Right lobe of liver (tissue), 6 donors: ENCODE results near the gene IP6K3. TPM values are rescaled to one million over a fixed set of nuclear protein-coding genes. Genes with fewer than 3 reads are reported as not detected.

Source experiments
- ATAC-seq, 4 donors: fragments of 200-7000 bp; cut with Tn5 transposase; one replicate each; pipeline ENCODE4 v1.9.1; 2020; ENCODE audit warnings: mild to moderate bottlenecking in 4 of 4, moderate library complexity in 4 of 4
- DNase-seq, 3 donors: peaks; one replicate each; pipeline ENCODE4 v3.0.0-alpha.2; 2020
- H3K27ac ChIP-seq, 3 donors: fragments of 200-600 bp; one replicate each; pipeline ENCODE4 v1.8.0; 2022
- H3K27me3 ChIP-seq, 2 donors: fragments of 200-600 bp; one replicate each; pipeline ENCODE4 v1.8.0; 2022
- H3K36me3 ChIP-seq, 4 donors: fragments of 200-600 bp; sonication (generic) in 1 of 4; one replicate each; pipeline versions ENCODE4 v1.5.1 to v1.8.0; 2017 to 2022; ENCODE audit warnings: control low read depth in 1 of 4
- H3K4me1 ChIP-seq, 4 donors: fragments of 200-600 bp; sonication (generic) in 1 of 4; one replicate each; pipeline versions ENCODE4 v1.5.1 to v1.8.0; 2017 to 2022; ENCODE audit warnings: control low read depth in 1 of 4
- H3K4me3 ChIP-seq, 3 donors: fragments of 200-600 bp; one replicate each; pipeline ENCODE4 v1.8.0; 2022
- H3K9me3 ChIP-seq, 4 donors: fragments of 200-600 bp; sonication (generic) in 1 of 4; one replicate each; pipeline versions ENCODE4 v1.5.1 to v1.8.0; 2017 to 2022; ENCODE audit warnings: control low read depth in 1 of 4
- CTCF ChIP-seq, 4 donors: fragments of 200-600 bp in 3 of 4; fragments of 450-650 bp in 1 of 4; IDR thresholded peaks; one replicate each; pipeline versions ENCODE4 v1.5.1 to v1.8.0; 2016 to 2022; ENCODE audit warnings: antibody characterized with exemption in 4 of 4, mild to moderate bottlenecking in 2 of 4
- POLR2A ChIP-seq: fragments of 450-650 bp; IDR thresholded peaks from one replicate; pipeline ENCODE4 v1.6.1; 2017; ENCODE audit warnings: antibody characterized with exemption, mild to moderate bottlenecking
- WGBS: methylation state at CpG from one replicate; pipeline ENCODE4 v1.1.6; 2018; ENCODE audit warnings: low coverage, low lambda C conversion rate; ENCODE audit not compliant: insufficient coverage; ENCODE audit errors: missing lambda C conversion rate; 5-methylcytosine and 5-hydroxymethylcytosine counted together
- intact Hi-C, 2 donors: fragments of 100-400 bp; cut with DNase I; formaldehyde crosslinking; loops; one replicate each; pipeline versions ENCODE4 v1.11.2 to v1.14.1; 2022
- total RNA-seq, 6 experiments: library from RNA; depleted of rRNA in 2 of 6; stranded (reverse); fragments of >200 nt in 2 of 6; fragmentation: NEBNext Ultra II Directional in 3 of 6; extraction: Animal tissue kit (Norgen Biotek cat#: 25700) in 3 of 6; gene quantifications; one replicate each; pipeline versions ENCODE4 v1.1.0 to v1.2.4, GENCODE V29; 2016 to 2023
- donor health status: DM: no; HTN: yes; CAD: no.
- donor health status: DM: no; HTN: no; CAD: no.
- donor health status: DM: no; HTN: no; CAD: no.
- donor health status: DM: no; HTN: yes; CAD: no.
- donor health status: DM: no; HTN: yes; CAD: no.

Gene IP6K3
- total RNA-seq, 6 experiments from 2014 or later, result 4.8 to 28.0 (median 9.7) TPM

DNA sequence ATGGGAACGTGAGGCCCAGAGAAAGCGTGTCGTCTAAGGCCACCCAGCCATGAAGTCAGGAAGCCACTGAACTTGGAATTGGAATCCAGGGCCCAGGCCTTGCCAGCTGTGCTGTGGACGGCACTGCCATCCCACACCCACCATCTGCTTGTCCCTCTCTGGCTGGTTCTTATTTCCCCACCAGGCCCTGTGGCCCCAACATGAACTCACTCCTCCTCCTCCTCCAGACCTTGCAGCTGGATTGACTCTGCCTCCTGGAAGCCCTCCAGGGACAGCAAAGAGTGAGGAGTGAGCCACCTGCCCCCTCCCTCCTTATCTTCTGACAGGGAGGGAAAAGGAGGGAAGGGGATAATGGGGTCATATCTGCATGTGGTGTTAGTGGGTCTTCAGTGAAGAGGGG, 16.0 kb upstream of the IP6K3 start:
- 39% methylated on average over 2 of the region's 4 CpGs for WGBS
- Histone ChIP-seq H3K36me3 (no peaks in the 10 kb centered on the region), H3K4me1 (peaks cover 0 to 36% (median 10%) of the 10 kb centered on the region in 4 donors), H3K9me3 (no peaks in the 10 kb centered on the region), H3K4me3 (no peak overlapping the region), H3K27me3 (no peaks in the 10 kb centered on the region), H3K27ac (no peak overlapping the region)
- ATAC-seq, result no peak
- TF ChIP-seq CTCF (IDR thresholded peaks at IDR 0.05) (no peak), POLR2A (no peak)
- intact Hi-C loops, result loop anchor here (5.0 to 10.0 kb wide), 4 partner anchors 48 to 392 kb away; partner anchors contain the start of genes UQCC2 (in 2 of the 2) and BAK1 (in 1 of the 2)
- DNase-seq, result no peak

DNA sequence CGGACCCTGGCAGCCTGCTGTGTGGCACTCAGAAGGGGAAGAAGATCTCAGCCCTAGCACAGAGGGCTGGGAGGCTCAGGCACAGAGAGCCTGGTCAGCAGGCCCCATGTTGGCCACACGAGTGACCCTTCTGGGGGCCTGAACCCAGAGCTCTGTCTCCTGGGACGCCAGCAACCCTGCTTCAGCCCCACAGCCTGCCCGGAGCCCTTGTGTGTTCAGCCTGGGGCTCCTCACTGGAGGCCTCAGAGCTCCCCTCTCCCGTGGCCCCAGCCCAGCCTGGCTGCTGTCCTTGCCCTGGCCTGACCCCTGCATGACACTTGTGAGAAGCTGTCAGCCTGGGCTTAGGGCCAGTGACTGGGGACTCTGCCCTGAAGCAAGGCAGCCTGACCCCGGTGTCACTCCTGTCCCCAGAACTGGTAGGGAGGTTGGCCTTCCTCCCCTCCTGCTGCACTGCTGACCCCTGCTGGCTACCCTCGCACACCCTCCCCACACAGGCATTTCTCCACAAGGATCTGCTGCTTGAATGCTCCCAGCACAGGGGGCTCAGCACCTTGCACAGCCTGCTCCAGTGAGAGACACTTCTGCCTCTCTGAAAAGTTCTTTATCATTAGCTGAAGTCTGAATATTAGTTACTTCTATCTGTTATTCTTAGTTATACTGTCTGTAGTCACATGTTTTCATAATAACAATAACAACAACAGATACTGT, 15.4 kb upstream of the IP6K3 start:
- peak; percentile 93 to 97 (median 96) for ATAC-seq
- Histone ChIP-seq H3K27me3 (no peaks in the 10 kb centered on the region), H3K9me3 (no peaks in the 10 kb centered on the region), H3K27ac (peak overlapping the region in 2 of 3 donors; percentile 47 to 83), H3K4me1 (peaks cover 0 to 36% (median 10%) of the 10 kb centered on the region in 4 donors), H3K4me3 (no peak overlapping the region), H3K36me3 (no peaks in the 10 kb centered on the region)
- 38% methylated on average over 1 of the region's 7 CpGs for WGBS
- TF ChIP-seq POLR2A (no peak), CTCF (IDR thresholded peaks at IDR 0.05) (peak; percentile 82 to 92 (median 86))
- intact Hi-C loops, result loop anchor here (5.0 to 10.0 kb wide), 4 partner anchors 47 to 393 kb away; partner anchors contain the start of genes UQCC2 (in 2 of the 2) and BAK1 (in 1 of the 2)
- DNase-seq, result peak; percentile 95 to 98 (median 98)

- DNase-seq (no peak), ATAC-seq (peak in 1 of 4 donors; percentile 1)
- 50% methylated on average over 1 of the region's 2 CpGs for WGBS
- H3K27ac ChIP-seq, result peak overlapping the region in 2 of 3 donors; percentile 47 to 83
- H3K4me3 ChIP-seq, result no peak overlapping the region
- intact Hi-C loops, result loop anchor here (5.0 to 10.0 kb wide), 4 partner anchors 47 to 393 kb away; partner anchors contain the start of genes UQCC2 (in 2 of the 2) and BAK1 (in 1 of the 2)
- H3K27me3 ChIP-seq, result no peaks in the 10 kb centered on the region
- no peaks in the 10 kb centered on the region for H3K9me3 ChIP-seq
- no peaks in the 10 kb centered on the region for H3K36me3 ChIP-seq
- peaks cover 0 to 36% (median 10%) of the 10 kb centered on the region in 4 donors for H3K4me1 ChIP-seq
- TF ChIP-seq CTCF (IDR thresholded peaks at IDR 0.05) (no peak), POLR2A (no peak)
Observed at GRCh38 chr6:33761581-33761921, 14.8 kb upstream of the IP6K3 start.

DNA sequence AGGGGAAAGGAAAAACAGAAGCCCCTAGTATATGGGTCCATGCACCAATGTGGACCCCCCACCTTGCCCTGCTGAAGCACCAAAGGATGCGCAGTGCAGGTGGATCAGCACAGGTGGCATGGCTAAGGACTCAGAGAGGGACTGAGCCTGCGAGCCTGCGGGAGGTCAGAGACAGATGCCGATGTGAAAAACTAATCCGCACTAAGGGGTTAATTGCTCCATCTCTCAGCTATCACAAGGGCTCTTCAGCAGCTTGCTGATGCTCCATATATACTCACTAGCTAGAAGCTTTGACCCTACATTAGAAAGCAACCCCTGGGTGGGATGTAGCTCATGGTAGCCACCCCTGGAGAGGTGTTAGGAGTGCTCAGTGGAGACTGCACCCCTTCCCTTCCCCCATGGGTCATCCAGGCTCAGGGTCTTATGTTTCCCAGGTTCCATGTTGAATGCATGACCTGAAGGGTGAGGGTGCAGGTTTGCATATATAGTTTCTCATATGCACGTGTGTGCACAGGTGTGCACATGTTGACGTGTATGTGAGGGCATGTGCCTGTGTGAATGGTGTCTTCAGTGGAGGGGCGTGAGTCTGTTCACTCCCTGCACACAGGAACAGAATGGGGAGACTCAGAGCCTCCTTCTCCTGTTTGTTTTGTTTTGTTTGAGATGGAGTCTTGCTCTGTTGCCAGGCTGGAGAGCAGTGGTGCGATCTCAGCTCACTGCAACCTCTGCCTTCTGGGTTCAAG, 13.4 kb upstream of the IP6K3 start:
- DNase-seq, result no peak
- H3K36me3 ChIP-seq, result no peaks in the 10 kb centered on the region
- H3K4me1 ChIP-seq, result peaks cover 0 to 36% (median 10%) of the 10 kb centered on the region in 4 donors
- intact Hi-C loops, result loop anchor here (5.0 to 10.0 kb wide), 4 partner anchors 45 to 395 kb away; partner anchors contain the start of genes UQCC2 (in 2 of the 2) and BAK1 (in 1 of the 2)
- H3K4me3 ChIP-seq, result no peak overlapping the region
- ATAC-seq, result no peak
- TF ChIP-seq POLR2A (no peak), CTCF (IDR thresholded peaks at IDR 0.05) (no peak)
- no peaks in the 10 kb centered on the region for H3K27me3 ChIP-seq
- H3K27ac ChIP-seq, result no peak overlapping the region
- H3K9me3 ChIP-seq, result no peaks in the 10 kb centered on the region
- 77% methylated on average over 3 of the region's 9 CpGs for WGBS
